Psoas muscle (tissue), 8 donors: ENCODE results near the gene OSCP1. TPM values are rescaled to one million over a fixed set of nuclear protein-coding genes. Genes with fewer than 3 reads are reported as not detected.

ENCODE experiments used
- ATAC-seq, 4 donors: fragments of 200-7000 bp; cut with Tn5 transposase; one replicate each; pipeline ENCODE4 v1.9.1; 2020; ENCODE audit warnings: moderate library complexity in 3 of 4, mild to moderate bottlenecking in 2 of 4
- DNase-seq, 2 donors: peaks; one replicate each; pipeline ENCODE4 v3.0.0-alpha.2; 2020
- H3K27ac ChIP-seq: fragments of 200-600 bp; one replicate; pipeline ENCODE4 v1.8.0; 2022
- H3K27me3 ChIP-seq, 3 donors: fragments of 200-600 bp in 1 of 3; one replicate each; pipeline versions ENCODE4 v1.6.1 to v1.8.0; 2013 to 2022; ENCODE audit warnings: low read length in 2 of 3, mild to moderate bottlenecking in 2 of 3, moderate library complexity in 1 of 3; ENCODE audit not compliant: insufficient read depth in 3 of 3
- H3K36me3 ChIP-seq, 2 donors: fragments of 200-600 bp in 1 of 2; one replicate each; pipeline versions ENCODE4 v1.6.1 to v1.8.0; 2013 to 2022; ENCODE audit warnings: low read depth in 1 of 2, mild to moderate bottlenecking in 1 of 2, moderate library complexity in 1 of 2; ENCODE audit not compliant: insufficient read depth in 1 of 2
- H3K4me1 ChIP-seq: fragments of 200-600 bp; one replicate; pipeline ENCODE4 v1.8.0; 2022
- H3K4me3 ChIP-seq: fragments of 200-600 bp; one replicate; pipeline ENCODE4 v1.8.0; 2022; ENCODE audit warnings: mild to moderate bottlenecking
- H3K9me3 ChIP-seq: fragments of 200-600 bp; one replicate; pipeline ENCODE4 v1.8.0; 2022
- CTCF ChIP-seq: fragments of 200-600 bp; IDR thresholded peaks from one replicate; pipeline ENCODE4 v1.8.0; 2022; ENCODE audit warnings: antibody characterized with exemption
- WGBS, 3 donors: extraction: QIAGEN DNeasy Blood & Tissue Kit; methylation state at CpG; one replicate each; pipeline versions ENCODE4 v1.1.6 to v1.1.7; 2013; 5-methylcytosine and 5-hydroxymethylcytosine counted together
- intact Hi-C, 2 donors: fragments of 100-400 bp; cut with DNase I; formaldehyde crosslinking; loops; one replicate each; pipeline versions ENCODE4 v1.11.0 to v1.14.2; 2022
- polyA plus RNA-seq, 3 donors: library from polyadenylated mRNA; stranded (reverse); fragments of 200-250 nt; gene quantifications; one replicate each; pipeline ENCODE4 v1.2.3, GENCODE V29; 2013
- total RNA-seq, 4 donors: library from RNA; stranded (reverse); fragmentation: NEBNext Ultra II Directional in 2 of 4; extraction: Animal tissue kit (Norgen Biotek cat#: 25700) in 2 of 4; gene quantifications; one replicate each; pipeline versions ENCODE4 v1.2.1 to v1.2.4, GENCODE V29; 2021 to 2023
- donor health status: healthy with polysubstance abuse.
- donor health status: DM: no; HTN: no; CAD: no; lungs with moderate emphysema.
- donor health status: Bipolar disorder and iron deficiency.
- donor health status: healthy.
- donor health status: DM: yes; HTN: yes; CAD: no.
- donor health status: DM: no; HTN: no; CAD: no.
- donor health status: DM: no; HTN: no; CAD: no.
- donor health status: DM: yes; HTN: yes; CAD: no.

Gene OSCP1
- total and polyA plus RNA-seq, 7 donors: 2.5 to 5.5 (median 4.2) TPM

GRCh38 chr1:36475910-36476604 lies 25.8 kb upstream of the OSCP1 start:
- no peak for TF ChIP-seq CTCF
- peaks cover 0 to 1% (median 0%) of the 10 kb centered on the region in 3 donors for H3K27me3 ChIP-seq
- intact Hi-C loops: no loop called here
- 77 to 88% (median 84%) methylated on average over 7 of the region's 7 CpGs for WGBS, 3 donors
- H3K36me3 ChIP-seq: no peaks in the 10 kb centered on the region
- no peaks in the 10 kb centered on the region for H3K9me3 ChIP-seq
- DNase-seq (no peak), ATAC-seq (no peak)
- no peak overlapping the region for H3K4me3 ChIP-seq
- no peak overlapping the region for H3K27ac ChIP-seq
- no peaks in the 10 kb centered on the region for H3K4me1 ChIP-seq

GRCh38 chr1:36475341-36475740 lies 25.1 kb upstream of the OSCP1 start:
- 68 to 71% (median 69%) methylated on average over 9 of the region's 9 CpGs for WGBS, 3 donors
- H3K4me3 ChIP-seq: no peak overlapping the region
- DNase-seq: no peak
- no peak for ATAC-seq
- no peaks in the 10 kb centered on the region for H3K36me3 ChIP-seq
- TF ChIP-seq CTCF: no peak
- H3K9me3 ChIP-seq: no peaks in the 10 kb centered on the region
- intact Hi-C loops: no loop called here
- no peak overlapping the region for H3K27ac ChIP-seq
- H3K27me3 ChIP-seq: peaks cover 0 to 1% (median 0%) of the 10 kb centered on the region in 3 donors
- no peaks in the 10 kb centered on the region for H3K4me1 ChIP-seq

GRCh38 chr1:36472656-36473055 lies 22.4 kb upstream of the OSCP1 start:
- Histone ChIP-seq H3K36me3 (no peaks in the 10 kb centered on the region), H3K9me3 (no peaks in the 10 kb centered on the region), H3K27ac (no peak overlapping the region), H3K27me3 (no peaks in the 10 kb centered on the region), H3K4me3 (no peak overlapping the region), H3K4me1 (no peaks in the 10 kb centered on the region)
- no peak for DNase-seq
- intact Hi-C loops: no loop called here
- ATAC-seq: peak in 1 of 4 donors; percentile 19
- WGBS, 3 donors: 68 to 73% (median 71%) methylated on average over 6 of the region's 6 CpGs
- TF ChIP-seq CTCF: no peak

- no peak overlapping the region for H3K4me3 ChIP-seq
- TF ChIP-seq CTCF: no peak
- ATAC-seq (no peak), DNase-seq (no peak)
- WGBS, 3 donors: 41 to 45% (median 44%) methylated on average over 22 of the region's 22 CpGs
- intact Hi-C loops: no loop called here
- no peaks in the 10 kb centered on the region for H3K4me1 ChIP-seq
- H3K27me3 ChIP-seq: no peaks in the 10 kb centered on the region
- no peaks in the 10 kb centered on the region for H3K36me3 ChIP-seq
- H3K9me3 ChIP-seq: no peaks in the 10 kb centered on the region
- H3K27ac ChIP-seq: no peak overlapping the region
Measured at GRCh38 chr1:36471830-36472641, 21.8 kb upstream of the OSCP1 start.
